Activated CD8-positive, alpha-beta T cell treated with anti-CD3 and anti-CD28 coated beads for 36 hours (primary cell): Measurements from ENCODE around the gene EPAS1. TPM values are rescaled to one million over a fixed set of nuclear protein-coding genes. Genes with fewer than 3 reads are reported as not detected.

Experiments used
- ATAC-seq: fragments of 200-7000 bp; cut with Tn5 transposase; one replicate; pipeline ENCODE4 v1.10.0; 2021; ENCODE audit warnings: mild to moderate bottlenecking, moderate library complexity
- CTCF ChIA-PET: fragments of 350-600 bp; sonication (Branson Sonifier 250); formaldehyde crosslinking; loops from one replicate; lab custom pipeline; 2021; ENCODE audit warnings: antibody characterized with exemption; lab: Charles Lee
- POLR2A ChIA-PET: fragments of 350-600 bp; sonication (Branson Sonifier 250); formaldehyde crosslinking; loops from one replicate; lab custom pipeline; 2021; ENCODE audit warnings: antibody characterized with exemption; lab: Charles Lee
- DNase-seq: peaks from one replicate; pipeline ENCODE4 v3.0.0-alpha.2; 2020
- H3K27ac Mint-ChIP-seq: one replicate; pipeline ENCODE4 v1.8.0; 2021; ENCODE audit warnings: mild to moderate bottlenecking, mixed read lengths
- H3K27me3 Mint-ChIP-seq: one replicate; pipeline ENCODE4 v1.8.0; 2021; ENCODE audit warnings: mixed read lengths
- H3K36me3 Mint-ChIP-seq: one replicate; pipeline ENCODE4 v1.8.0; 2021; ENCODE audit warnings: low read depth, mixed read lengths
- H3K4me1 Mint-ChIP-seq: one replicate; pipeline ENCODE4 v1.8.0; 2021; ENCODE audit warnings: low read depth, mixed read lengths
- H3K4me3 Mint-ChIP-seq: one replicate; pipeline ENCODE4 v1.8.0; 2021; ENCODE audit warnings: mild to moderate bottlenecking, moderate library complexity, mixed read lengths
- H3K9me3 Mint-ChIP-seq: one replicate; pipeline ENCODE4 v1.8.0; 2021; ENCODE audit warnings: mixed read lengths
- intact Hi-C: fragments of 100-400 bp; cut with micrococcal nuclease; formaldehyde crosslinking; loops from one replicate; pipeline ENCODE4 v1.10.0; 2022
- total RNA-seq, 2 experiments: library from RNA; stranded (reverse); gene quantifications; one replicate each; pipeline ENCODE4 v1.2.3, GENCODE V29; 2021
- TF ChIP-seq, protein P1 (sequence below): fragments of 200-600 bp; IDR thresholded peaks from one replicate; pipeline ENCODE4 v1.8.0; 2022; ENCODE audit warnings: antibody characterized with exemption, mild to moderate bottlenecking

EPAS1 gene
- total RNA-seq, 2 experiments from 2014 or later = 8.3 to 12.2 TPM

DNA sequence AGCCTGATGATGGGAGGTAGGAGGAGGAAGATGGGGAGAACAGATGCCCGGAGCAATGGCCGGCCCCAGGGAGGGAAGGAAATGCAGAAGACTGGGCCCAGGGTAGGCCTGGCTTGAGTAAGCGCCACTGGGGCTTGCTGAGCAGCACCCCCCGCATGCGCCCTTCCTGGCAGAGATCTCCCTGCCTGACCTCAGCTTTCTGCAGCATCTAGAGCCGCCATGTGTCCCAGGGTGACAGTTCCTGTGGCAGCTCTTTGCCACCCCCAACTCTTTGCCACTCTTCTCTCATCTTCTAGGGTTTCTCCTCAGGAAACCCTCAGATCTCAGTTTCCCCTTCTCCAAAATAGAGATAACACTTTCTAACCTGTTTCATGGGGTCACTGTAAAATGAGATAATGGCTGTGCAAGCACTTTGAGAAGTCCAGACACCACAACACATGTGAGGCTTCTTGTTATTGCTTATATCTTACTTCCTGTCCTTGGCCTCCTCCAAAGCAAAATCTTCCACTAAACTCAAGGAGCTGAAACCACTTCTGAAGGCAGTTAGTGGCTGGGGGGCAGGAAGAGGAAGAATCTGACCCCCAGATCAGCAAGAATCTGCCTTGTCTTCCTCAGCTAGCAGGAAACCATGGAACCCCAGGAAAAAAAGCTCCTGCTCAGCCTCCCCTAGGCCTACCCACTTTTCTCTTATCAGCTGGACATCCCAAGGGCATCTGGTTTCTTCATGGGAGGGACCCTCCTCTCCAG is 64.9 kb downstream of the EPAS1 start:
- Mint-ChIP-seq H3K4me1 (peaks cover 30% of the 10 kb centered on the region), H3K27ac (no peak overlapping the region), H3K36me3 (no peaks in the 10 kb centered on the region), H3K27me3 (no peaks in the 10 kb centered on the region), H3K4me3 (no peak overlapping the region), H3K9me3 (no peaks in the 10 kb centered on the region)
- TF ChIP-seq, protein P1, sequence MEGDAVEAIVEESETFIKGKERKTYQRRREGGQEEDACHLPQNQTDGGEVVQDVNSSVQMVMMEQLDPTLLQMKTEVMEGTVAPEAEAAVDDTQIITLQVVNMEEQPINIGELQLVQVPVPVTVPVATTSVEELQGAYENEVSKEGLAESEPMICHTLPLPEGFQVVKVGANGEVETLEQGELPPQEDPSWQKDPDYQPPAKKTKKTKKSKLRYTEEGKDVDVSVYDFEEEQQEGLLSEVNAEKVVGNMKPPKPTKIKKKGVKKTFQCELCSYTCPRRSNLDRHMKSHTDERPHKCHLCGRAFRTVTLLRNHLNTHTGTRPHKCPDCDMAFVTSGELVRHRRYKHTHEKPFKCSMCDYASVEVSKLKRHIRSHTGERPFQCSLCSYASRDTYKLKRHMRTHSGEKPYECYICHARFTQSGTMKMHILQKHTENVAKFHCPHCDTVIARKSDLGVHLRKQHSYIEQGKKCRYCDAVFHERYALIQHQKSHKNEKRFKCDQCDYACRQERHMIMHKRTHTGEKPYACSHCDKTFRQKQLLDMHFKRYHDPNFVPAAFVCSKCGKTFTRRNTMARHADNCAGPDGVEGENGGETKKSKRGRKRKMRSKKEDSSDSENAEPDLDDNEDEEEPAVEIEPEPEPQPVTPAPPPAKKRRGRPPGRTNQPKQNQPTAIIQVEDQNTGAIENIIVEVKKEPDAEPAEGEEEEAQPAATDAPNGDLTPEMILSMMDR = no peak
- CTCF ChIA-PET = interaction anchor here (1.0 to 3.3 kb wide), 7 partner anchors 35 to 369 kb away, joined by 3 to 19 read pairs (median 4); no protein-coding TSS in a partner anchor
- no peak for DNase-seq
- no peak for ATAC-seq
- intact Hi-C loops = no loop called here
- POLR2A ChIA-PET = interaction anchor here (1.0 to 1.1 kb wide), 2 partner anchors 9 to 86 kb away, joined by 3 read pairs; no protein-coding TSS in a partner anchor

GRCh38 chr2:46362667-46363012 is 65.4 kb downstream of the EPAS1 start:
- POLR2A ChIA-PET = interaction anchor here (1.0 to 1.1 kb wide), 2 partner anchors 10 to 87 kb away, joined by 3 read pairs; no protein-coding TSS in a partner anchor
- intact Hi-C loops = no loop called here
- no peaks in the 10 kb centered on the region for H3K9me3 Mint-ChIP-seq
- no peaks in the 10 kb centered on the region for H3K27me3 Mint-ChIP-seq
- CTCF ChIA-PET = interaction anchor here (1.1 to 3.3 kb wide), 6 partner anchors 35 to 369 kb away, joined by 3 to 19 read pairs (median 6); no protein-coding TSS in a partner anchor
- TF ChIP-seq, protein P1 = no peak
- H3K27ac Mint-ChIP-seq = no peak overlapping the region
- no peak for ATAC-seq
- H3K36me3 Mint-ChIP-seq = no peaks in the 10 kb centered on the region
- no peak for DNase-seq
- no peak overlapping the region for H3K4me3 Mint-ChIP-seq
- peaks cover 26% of the 10 kb centered on the region for H3K4me1 Mint-ChIP-seq

DNA sequence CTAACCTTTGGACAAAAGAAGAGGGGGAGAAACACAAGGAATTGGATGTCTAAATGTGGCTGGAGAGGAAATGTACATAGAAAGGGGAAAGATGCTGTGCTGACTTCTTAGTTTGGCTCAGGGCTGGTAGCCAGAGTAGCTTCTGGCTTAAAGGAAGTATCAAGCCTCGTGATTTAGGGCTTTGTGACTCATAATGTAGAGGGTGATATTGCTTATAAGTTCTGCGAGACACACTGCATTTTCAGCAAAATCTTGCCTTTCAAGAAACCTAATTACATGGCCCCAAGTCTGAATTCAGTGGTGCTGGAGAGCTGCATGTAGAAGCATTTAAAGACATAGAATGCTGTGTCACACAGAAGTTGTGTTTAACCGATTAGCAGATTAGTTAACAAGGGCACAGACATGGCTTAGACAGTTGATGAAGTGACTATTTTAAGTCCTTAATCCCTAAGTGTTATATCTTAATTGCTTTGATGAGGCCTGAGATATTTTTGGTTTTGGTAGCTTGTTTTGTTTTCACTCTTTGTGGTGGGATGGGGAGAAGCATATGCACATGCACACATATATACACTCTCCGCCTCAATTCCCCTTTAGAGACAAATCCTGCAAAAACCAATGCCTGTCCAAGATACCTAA is 66.4 kb downstream of the EPAS1 start:
- H3K27ac Mint-ChIP-seq = no peak overlapping the region
- H3K4me1 Mint-ChIP-seq = peaks cover 26% of the 10 kb centered on the region
- ATAC-seq = peak; percentile 85
- H3K9me3 Mint-ChIP-seq = no peaks in the 10 kb centered on the region
- no peaks in the 10 kb centered on the region for H3K27me3 Mint-ChIP-seq
- no peaks in the 10 kb centered on the region for H3K36me3 Mint-ChIP-seq
- intact Hi-C loops = loop anchor here (2.0 kb wide), 1 partner anchor 353 kb away; no protein-coding TSS in a partner anchor
- no peak overlapping the region for H3K4me3 Mint-ChIP-seq
- DNase-seq = no peak
- ChIA-PET CTCF (interaction anchor here (0.6 to 3.3 kb wide), 13 partner anchors 9 to 370 kb away, joined by 3 to 19 read pairs (median 5); no protein-coding TSS in a partner anchor), POLR2A (no interaction called here)
- TF ChIP-seq, protein P1 = no peak

GRCh38 chr2:46364797-46365457 is 67.7 kb downstream of the EPAS1 start:
- DNase-seq (peak; percentile 52), ATAC-seq (peak; percentile 57)
- Mint-ChIP-seq H3K4me3 (no peak overlapping the region), H3K27me3 (no peaks in the 10 kb centered on the region), H3K27ac (no peak overlapping the region), H3K4me1 (peaks cover 29% of the 10 kb centered on the region), H3K9me3 (no peaks in the 10 kb centered on the region), H3K36me3 (no peaks in the 10 kb centered on the region)
- TF ChIP-seq, protein P1 = peak; percentile 91
- POLR2A ChIA-PET = no interaction called here
- CTCF ChIA-PET = interaction anchor here (1.0 to 2.9 kb wide), 6 partner anchors 8 to 372 kb away, joined by 3 to 17 read pairs (median 6); no protein-coding TSS in a partner anchor
- intact Hi-C loops = loop anchor here (2.0 to 5.0 kb wide), 3 partner anchors 303 to 373 kb away; no protein-coding TSS in a partner anchor
